Aorta (tissue), 5 donors: Measurements from ENCODE around the gene GATA5. TPM values are rescaled to one million over a fixed set of nuclear protein-coding genes. Genes with fewer than 3 reads are reported as not detected.

ENCODE experiments used
- ATAC-seq: fragments of 200-7000 bp; cut with Tn5 transposase; one replicate; pipeline ENCODE4 v1.9.1; 2022; ENCODE audit warnings: moderate library complexity; ENCODE audit not compliant: low FRiP score
- DNase-seq, 2 donors: peaks; one replicate each; pipeline ENCODE4 v3.0.0-alpha.2; 2020
- H3K27ac ChIP-seq, 2 donors: one replicate each; pipeline ENCODE4 v1.5.1; 2013; ENCODE audit warnings: low read length in 2 of 2, mild to moderate bottlenecking in 2 of 2, moderate library complexity in 2 of 2, control low read depth in 1 of 2, inconsistent platforms in 1 of 2, low read depth in 1 of 2
- H3K27me3 ChIP-seq, 2 donors: one replicate each; pipeline ENCODE4 v1.6.1; 2013; ENCODE audit warnings: control low read depth in 1 of 2, low read length in 1 of 2, mild to moderate bottlenecking in 1 of 2, moderate library complexity in 1 of 2; ENCODE audit not compliant: insufficient read depth in 2 of 2, control insufficient read depth in 1 of 2
- H3K36me3 ChIP-seq, 2 donors: one replicate each; pipeline ENCODE4 v1.6.1; 2013; ENCODE audit warnings: control low read depth in 1 of 2, low read length in 1 of 2, mild to moderate bottlenecking in 1 of 2; ENCODE audit not compliant: insufficient read depth in 2 of 2, control insufficient read depth in 1 of 2
- H3K4me1 ChIP-seq, 2 donors: one replicate each; pipeline ENCODE4 v1.6.1; 2013; ENCODE audit warnings: low read length in 2 of 2, control low read depth in 1 of 2, mild to moderate bottlenecking in 1 of 2, moderate library complexity in 1 of 2; ENCODE audit not compliant: insufficient read depth in 2 of 2, control insufficient read depth in 1 of 2
- H3K4me3 ChIP-seq, 2 donors: one replicate each; pipeline ENCODE4 v1.5.1; 2013; ENCODE audit warnings: low read length in 2 of 2, control low read depth in 1 of 2, mild to moderate bottlenecking in 1 of 2
- H3K9me3 ChIP-seq: one replicate; pipeline ENCODE4 v1.6.1; 2013; ENCODE audit warnings: mild to moderate bottlenecking, low read length; ENCODE audit not compliant: control insufficient read depth
- WGBS, 2 donors: extraction: QIAGEN DNeasy Blood & Tissue Kit; methylation state at CpG; one replicate each; pipeline ENCODE4 v1.1.7; 2013; 5-methylcytosine and 5-hydroxymethylcytosine counted together
- intact Hi-C, 2 donors: fragments of 100-400 bp; cut with DNase I; formaldehyde crosslinking; loops; one replicate each; pipeline versions ENCODE4 v1.14.2 to v1.15.0; 2022
- polyA plus RNA-seq, 2 donors: library from polyadenylated mRNA; stranded (reverse); fragments of 200-250 nt; gene quantifications; one replicate each; pipeline ENCODE4 v1.2.3, GENCODE V29; 2013
- total RNA-seq, 2 donors: library from RNA; stranded (reverse); fragmentation: NEBNext Ultra II Directional; extraction: Animal tissue kit (Norgen Biotek cat#: 25700); gene quantifications; one replicate each; pipeline ENCODE4 v1.2.1, GENCODE V29; 2021
- donor health status: healthy with polysubstance abuse.
- donor health status: Bipolar disorder and iron deficiency.
- donor health status: DM: no; HTN: no; CAD: no.
- donor health status: DM: no; HTN: no; CAD: no.
- donor health status: DM: yes; HTN: yes; CAD: no.

The GATA5 gene
- total and polyA plus RNA-seq, 4 donors = 0.16 to 3.5 (median 0.92) TPM

DNA sequence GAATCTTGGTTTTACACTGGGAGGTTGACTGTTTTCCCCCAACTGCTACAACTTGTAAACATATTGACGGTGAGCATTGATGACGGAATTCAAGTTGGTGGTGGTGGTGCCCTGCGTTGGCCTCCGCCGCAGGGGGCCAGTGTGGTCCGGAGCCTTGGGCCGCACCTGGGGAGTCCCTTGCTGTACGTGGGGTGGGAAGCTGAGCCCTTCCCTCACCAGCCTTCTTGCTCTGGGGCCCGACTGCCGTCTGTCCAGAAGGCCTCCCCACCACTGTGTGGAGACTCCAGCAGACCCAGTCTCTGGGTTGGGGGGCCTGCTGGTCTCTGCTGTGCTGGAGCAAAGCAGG lies 11.4 kb downstream of the GATA5 start:
- intact Hi-C loops = no loop called here
- no peak overlapping the region for H3K27ac ChIP-seq
- ATAC-seq (no peak), DNase-seq (no peak)
- H3K27me3 ChIP-seq = no peaks in the 10 kb centered on the region
- no peaks in the 10 kb centered on the region for H3K36me3 ChIP-seq
- WGBS, 2 donors = 92% methylated on average over 10 of the region's 10 CpGs
- no peak overlapping the region for H3K4me3 ChIP-seq
- no peaks in the 10 kb centered on the region for H3K9me3 ChIP-seq
- H3K4me1 ChIP-seq = no peaks in the 10 kb centered on the region

GRCh38 chr20:62463651-62464424 lies 12.0 kb downstream of the GATA5 start:
- H3K4me3 ChIP-seq = no peak overlapping the region
- no peaks in the 10 kb centered on the region for H3K9me3 ChIP-seq
- no peak overlapping the region for H3K27ac ChIP-seq
- no peaks in the 10 kb centered on the region for H3K4me1 ChIP-seq
- ATAC-seq (no peak), DNase-seq (no peak)
- intact Hi-C loops = no loop called here
- no peaks in the 10 kb centered on the region for H3K36me3 ChIP-seq
- H3K27me3 ChIP-seq = no peaks in the 10 kb centered on the region
- WGBS, 2 donors = 83 to 93% methylated on average over 25 of the region's 25 CpGs

- no peak overlapping the region for H3K4me3 ChIP-seq
- no peaks in the 10 kb centered on the region for H3K27me3 ChIP-seq
- H3K4me1 ChIP-seq = no peaks in the 10 kb centered on the region
- ATAC-seq (no peak), DNase-seq (no peak)
- no peak overlapping the region for H3K27ac ChIP-seq
- intact Hi-C loops = no loop called here
- WGBS, 2 donors = 79 to 85% methylated on average over 15 of the region's 15 CpGs
- H3K36me3 ChIP-seq = no peaks in the 10 kb centered on the region
- no peaks in the 10 kb centered on the region for H3K9me3 ChIP-seq
Measured at GRCh38 chr20:62462976-62463592, 12.7 kb downstream of the GATA5 start.

- WGBS, 2 donors = 94 to 96% methylated on average over 13 of the region's 13 CpGs
- intact Hi-C loops = no loop called here
- ATAC-seq (no peak), DNase-seq (no peak)
- H3K36me3 ChIP-seq = no peaks in the 10 kb centered on the region
- no peaks in the 10 kb centered on the region for H3K4me1 ChIP-seq
- no peaks in the 10 kb centered on the region for H3K9me3 ChIP-seq
- H3K27me3 ChIP-seq = no peaks in the 10 kb centered on the region
- no peak overlapping the region for H3K4me3 ChIP-seq
- no peak overlapping the region for H3K27ac ChIP-seq
Measured at GRCh38 chr20:62461834-62462233, 14.0 kb downstream of the GATA5 start.

DNA sequence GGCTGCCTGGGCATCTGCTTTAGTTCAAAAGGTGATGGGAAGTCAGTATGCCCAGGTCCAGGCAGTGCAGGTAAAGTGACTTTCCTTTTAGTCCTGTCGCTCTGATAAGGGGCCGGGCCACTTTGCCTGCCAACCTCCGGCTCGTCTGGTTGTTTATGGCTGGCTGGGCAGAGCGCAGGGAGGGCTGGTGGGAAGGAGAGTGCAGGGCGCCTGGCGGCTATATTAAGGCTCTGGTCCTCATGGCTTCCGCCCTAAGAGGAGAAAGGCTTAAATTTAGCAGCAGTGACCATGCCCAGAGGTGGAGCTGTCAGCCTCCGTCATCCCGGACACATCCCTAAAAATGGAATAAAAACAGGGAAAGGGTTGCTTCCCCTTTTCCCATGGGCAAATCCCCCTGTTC lies 14.6 kb downstream of the GATA5 start:
- no peak overlapping the region for H3K4me3 ChIP-seq
- no peak for ATAC-seq
- 2 to 9% methylated on average over 9 to 10 of the region's 10 CpGs for WGBS, 2 donors
- no peaks in the 10 kb centered on the region for H3K36me3 ChIP-seq
- no peaks in the 10 kb centered on the region for H3K27me3 ChIP-seq
- DNase-seq = no peak
- H3K4me1 ChIP-seq = no peaks in the 10 kb centered on the region
- intact Hi-C loops = no loop called here
- H3K27ac ChIP-seq = no peak overlapping the region
- no peaks in the 10 kb centered on the region for H3K9me3 ChIP-seq

- WGBS, 2 donors = 56 to 57% methylated on average over 15 of the region's 15 CpGs
- Histone ChIP-seq H3K27me3 (no peaks in the 10 kb centered on the region), H3K36me3 (no peaks in the 10 kb centered on the region), H3K9me3 (no peaks in the 10 kb centered on the region), H3K4me1 (no peaks in the 10 kb centered on the region), H3K4me3 (no peak overlapping the region), H3K27ac (no peak overlapping the region)
- ATAC-seq (no peak), DNase-seq (no peak)
- intact Hi-C loops = no loop called here
Measured at GRCh38 chr20:62460678-62461077, 15.1 kb downstream of the GATA5 start.

GRCh38 chr20:62459488-62459887 lies 16.3 kb downstream of the GATA5 start:
- H3K4me3 ChIP-seq = no peak overlapping the region
- no peak for ATAC-seq
- no peaks in the 10 kb centered on the region for H3K9me3 ChIP-seq
- H3K36me3 ChIP-seq = no peaks in the 10 kb centered on the region
- intact Hi-C loops = no loop called here
- no peak overlapping the region for H3K27ac ChIP-seq
- 60 to 63% methylated on average over 11 to 14 of the region's 14 CpGs for WGBS, 2 donors
- DNase-seq = no peak
- no peaks in the 10 kb centered on the region for H3K27me3 ChIP-seq
- H3K4me1 ChIP-seq = no peaks in the 10 kb centered on the region

GRCh38 chr20:62458275-62459251 lies 17.2 kb downstream of the GATA5 start:
- no peak overlapping the region for H3K27ac ChIP-seq

More at GRCh38 chr20:62458275-62459251, 17.2 kb downstream of the GATA5 start:
- intact Hi-C loops = no loop called here
- Histone ChIP-seq H3K4me1 (no peaks in the 10 kb centered on the region), H3K27me3 (no peaks in the 10 kb centered on the region), H3K4me3 (no peak overlapping the region), H3K36me3 (no peaks in the 10 kb centered on the region), H3K9me3 (no peaks in the 10 kb centered on the region)
- DNase-seq (no peak), ATAC-seq (no peak)
- WGBS, 2 donors = 32 to 34% methylated on average over 32 to 41 of the region's 41 CpGs
